ENCODE data around the gene PKP1.

DNA sequence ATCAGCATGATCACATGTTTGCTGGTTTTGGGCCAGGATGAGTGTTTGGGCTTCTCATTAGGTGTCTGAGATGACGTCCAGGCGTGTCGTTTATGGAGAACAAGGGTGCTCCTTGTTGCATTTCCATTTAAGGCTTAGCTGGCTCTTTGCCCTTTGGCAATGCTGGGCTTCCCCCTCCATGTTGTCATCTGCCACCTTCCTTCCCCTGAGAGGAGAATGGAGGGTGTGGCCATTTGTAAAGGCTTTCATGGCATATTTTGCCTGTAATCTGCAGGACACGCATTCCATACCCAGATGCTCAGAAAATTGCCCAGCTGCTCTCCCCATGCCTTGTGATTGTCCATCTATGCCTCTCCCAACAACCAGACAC, 27.7 kb downstream of the PKP1 start:
- TF ChIP-seq, protein P1, sequence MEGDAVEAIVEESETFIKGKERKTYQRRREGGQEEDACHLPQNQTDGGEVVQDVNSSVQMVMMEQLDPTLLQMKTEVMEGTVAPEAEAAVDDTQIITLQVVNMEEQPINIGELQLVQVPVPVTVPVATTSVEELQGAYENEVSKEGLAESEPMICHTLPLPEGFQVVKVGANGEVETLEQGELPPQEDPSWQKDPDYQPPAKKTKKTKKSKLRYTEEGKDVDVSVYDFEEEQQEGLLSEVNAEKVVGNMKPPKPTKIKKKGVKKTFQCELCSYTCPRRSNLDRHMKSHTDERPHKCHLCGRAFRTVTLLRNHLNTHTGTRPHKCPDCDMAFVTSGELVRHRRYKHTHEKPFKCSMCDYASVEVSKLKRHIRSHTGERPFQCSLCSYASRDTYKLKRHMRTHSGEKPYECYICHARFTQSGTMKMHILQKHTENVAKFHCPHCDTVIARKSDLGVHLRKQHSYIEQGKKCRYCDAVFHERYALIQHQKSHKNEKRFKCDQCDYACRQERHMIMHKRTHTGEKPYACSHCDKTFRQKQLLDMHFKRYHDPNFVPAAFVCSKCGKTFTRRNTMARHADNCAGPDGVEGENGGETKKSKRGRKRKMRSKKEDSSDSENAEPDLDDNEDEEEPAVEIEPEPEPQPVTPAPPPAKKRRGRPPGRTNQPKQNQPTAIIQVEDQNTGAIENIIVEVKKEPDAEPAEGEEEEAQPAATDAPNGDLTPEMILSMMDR (conservative IDR thresholded peaks at IDR 0.05 in 1 of 2, IDR thresholded peaks at IDR 0.05 in 1 of 2; ENCODE audit: extremely low read depth in 1 of 2, insufficient read depth in 1 of 2, low read depth in 1 of 2, low read length in 2 of 2): no peak
- TF ChIP-seq EZH2 (IDR thresholded peaks at IDR 0.05; ENCODE audit: borderline replicate concordance, low read length): no peak
